ENCODE results near the gene GPR62. TPM values are rescaled to one million over a fixed set of nuclear protein-coding genes. Genes with fewer than 3 reads are reported as not detected.

The GPR62 gene
- total RNA-seq, 3 donors from 2014 or later (not counting 1 experiment from before 2014, with no cell fraction given): not detected

DNA sequence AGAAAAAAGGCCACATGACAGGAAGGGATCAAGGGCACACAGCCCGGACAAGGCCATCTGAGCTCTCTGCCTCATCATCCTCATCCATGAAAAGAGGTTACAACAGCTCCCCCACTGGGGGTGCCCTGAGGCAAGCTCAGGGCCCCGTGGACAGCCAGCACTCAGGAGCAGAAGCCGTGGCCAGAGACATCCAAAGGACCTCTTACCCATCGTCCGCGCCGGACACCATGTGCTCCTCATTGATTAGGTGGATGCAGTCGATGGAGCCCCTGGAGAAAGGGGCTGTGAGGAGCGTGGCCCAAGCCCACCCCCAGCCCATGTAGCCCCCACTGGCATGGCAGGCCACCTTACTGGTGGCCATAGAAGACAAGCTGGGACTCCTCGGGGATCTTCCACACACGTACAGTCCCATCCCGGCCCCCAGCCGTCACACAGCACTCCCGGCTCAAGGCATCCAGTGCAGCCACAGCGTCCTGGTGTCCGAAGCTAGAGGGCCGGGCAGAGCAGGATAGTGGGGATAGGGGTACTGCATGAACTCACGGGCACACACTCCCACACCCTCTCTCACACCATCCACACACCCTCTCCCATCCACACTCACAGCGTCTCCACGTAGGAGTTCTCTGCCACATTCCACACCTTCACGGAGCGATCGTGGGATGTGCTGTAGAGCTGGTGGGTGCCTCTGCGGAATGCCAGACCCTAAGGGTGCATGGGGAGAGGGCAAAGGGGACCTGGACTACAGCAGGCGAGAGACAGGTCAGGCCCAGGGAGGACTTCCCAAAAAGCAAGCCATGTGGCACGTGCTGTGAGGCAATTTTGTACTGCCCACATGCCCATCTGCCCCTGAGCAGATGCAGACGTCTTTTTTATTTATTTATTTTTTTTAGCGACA lies 19.9 kb upstream of the GPR62 start:
- no peak overlapping the region for H3K4me3 Mint-ChIP-seq
- Histone ChIP-seq H3K36me3 (ENCODE audit: control insufficient read depth, insufficient read depth, low read length) (peaks cover 58% of the 10 kb centered on the region), H3K9me3 (ENCODE audit: control insufficient read depth, insufficient read depth, low read length) (no peaks in the 10 kb centered on the region), H3K27ac (ENCODE audit: low read length) (no peak overlapping the region), H3K4me3 (ENCODE audit: low read length) (no peak overlapping the region), H3K27me3 (ENCODE audit: control insufficient read depth, insufficient read depth, low read length) (no peaks in the 10 kb centered on the region), H3K4me1 (ENCODE audit: control insufficient read depth, insufficient read depth, low read length) (no peaks in the 10 kb centered on the region)
- intact Hi-C loops (cut with micrococcal nuclease): no loop called here
- H3K4me1 Mint-ChIP-seq: peaks cover 0 to 19% of the 10 kb centered on the region in 2 donors
- no peaks in the 10 kb centered on the region for H3K27me3 Mint-ChIP-seq (ENCODE audit: low read depth in 2 of 2)
- ATAC-seq (no peak), DNase-seq (no peak)
- H3K27ac Mint-ChIP-seq: peak overlapping the region in 1 of 2 donors; percentile 35
- WGBS (ENCODE audit: insufficient coverage): 97% methylated on average over 28 of the region's 28 CpGs
- TF ChIP-seq, protein P1, sequence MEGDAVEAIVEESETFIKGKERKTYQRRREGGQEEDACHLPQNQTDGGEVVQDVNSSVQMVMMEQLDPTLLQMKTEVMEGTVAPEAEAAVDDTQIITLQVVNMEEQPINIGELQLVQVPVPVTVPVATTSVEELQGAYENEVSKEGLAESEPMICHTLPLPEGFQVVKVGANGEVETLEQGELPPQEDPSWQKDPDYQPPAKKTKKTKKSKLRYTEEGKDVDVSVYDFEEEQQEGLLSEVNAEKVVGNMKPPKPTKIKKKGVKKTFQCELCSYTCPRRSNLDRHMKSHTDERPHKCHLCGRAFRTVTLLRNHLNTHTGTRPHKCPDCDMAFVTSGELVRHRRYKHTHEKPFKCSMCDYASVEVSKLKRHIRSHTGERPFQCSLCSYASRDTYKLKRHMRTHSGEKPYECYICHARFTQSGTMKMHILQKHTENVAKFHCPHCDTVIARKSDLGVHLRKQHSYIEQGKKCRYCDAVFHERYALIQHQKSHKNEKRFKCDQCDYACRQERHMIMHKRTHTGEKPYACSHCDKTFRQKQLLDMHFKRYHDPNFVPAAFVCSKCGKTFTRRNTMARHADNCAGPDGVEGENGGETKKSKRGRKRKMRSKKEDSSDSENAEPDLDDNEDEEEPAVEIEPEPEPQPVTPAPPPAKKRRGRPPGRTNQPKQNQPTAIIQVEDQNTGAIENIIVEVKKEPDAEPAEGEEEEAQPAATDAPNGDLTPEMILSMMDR (IDR thresholded peaks at IDR 0.05): no peak
- H3K9me3 Mint-ChIP-seq: no peaks in the 10 kb centered on the region
- H3K36me3 Mint-ChIP-seq: no peaks in the 10 kb centered on the region

DNA sequence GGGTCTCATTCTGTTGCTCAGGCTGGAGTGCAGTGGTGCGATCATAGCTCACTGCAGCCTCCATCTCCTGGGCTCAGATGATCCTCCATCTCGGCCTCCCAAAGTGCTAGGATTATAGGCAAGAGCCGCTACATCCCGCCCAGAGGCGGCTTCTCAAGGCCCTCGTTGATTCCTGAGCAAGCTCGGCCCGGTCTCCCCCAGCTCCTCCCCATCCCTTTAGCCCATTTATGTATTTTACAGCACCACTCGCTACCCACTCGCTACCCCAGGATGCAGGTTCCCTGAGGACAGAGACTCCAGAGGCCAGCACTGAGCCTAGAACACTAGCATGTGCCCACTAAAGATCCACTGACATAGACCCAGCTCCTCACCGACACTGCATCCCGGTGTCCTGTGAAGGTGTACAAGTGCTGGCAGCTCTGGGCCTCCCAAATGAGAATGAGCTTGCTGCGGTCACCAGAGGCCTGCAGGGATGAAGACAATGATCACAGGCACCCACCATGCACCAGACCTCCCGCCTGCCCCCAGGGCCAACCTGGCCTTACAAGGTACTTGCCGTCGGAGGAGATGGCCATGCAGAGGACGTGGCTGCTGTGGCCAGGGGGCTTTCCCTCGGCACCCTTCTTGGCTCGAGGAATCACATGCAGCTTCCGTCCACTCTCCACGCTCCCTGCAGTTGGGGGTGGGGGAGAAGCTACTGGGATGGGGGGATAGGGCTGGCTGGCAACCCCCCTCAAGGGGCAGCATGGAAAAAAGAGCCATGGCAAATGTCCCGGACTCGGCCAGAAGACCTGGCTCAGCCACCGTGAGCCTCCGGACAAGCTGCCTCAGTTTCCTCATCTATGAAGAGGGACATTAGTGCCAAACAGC lies 19.1 kb upstream of the GPR62 start:
- peak overlapping the region in 1 of 2 donors; percentile 35 for H3K27ac Mint-ChIP-seq
- TF ChIP-seq, protein P1 (IDR thresholded peaks at IDR 0.05): no peak
- H3K9me3 Mint-ChIP-seq: no peaks in the 10 kb centered on the region
- Histone ChIP-seq H3K4me3 (ENCODE audit: low read length) (no peak overlapping the region), H3K27me3 (ENCODE audit: control insufficient read depth, insufficient read depth, low read length) (no peaks in the 10 kb centered on the region), H3K4me1 (ENCODE audit: control insufficient read depth, insufficient read depth, low read length) (peaks cover 8% of the 10 kb centered on the region), H3K36me3 (ENCODE audit: control insufficient read depth, insufficient read depth, low read length) (peaks cover 58% of the 10 kb centered on the region), H3K27ac (ENCODE audit: low read length) (no peak overlapping the region), H3K9me3 (ENCODE audit: control insufficient read depth, insufficient read depth, low read length) (no peaks in the 10 kb centered on the region)
- peaks cover 7 to 26% of the 10 kb centered on the region in 2 donors for H3K4me1 Mint-ChIP-seq
- no peak for ATAC-seq
- no peak overlapping the region for H3K4me3 Mint-ChIP-seq
- intact Hi-C loops (cut with micrococcal nuclease): no loop called here
- DNase-seq: no peak
- H3K27me3 Mint-ChIP-seq (ENCODE audit: low read depth in 2 of 2): no peaks in the 10 kb centered on the region
- H3K36me3 Mint-ChIP-seq: no peaks in the 10 kb centered on the region
- 98% methylated on average over 25 of the region's 25 CpGs for WGBS (ENCODE audit: insufficient coverage)

DNA sequence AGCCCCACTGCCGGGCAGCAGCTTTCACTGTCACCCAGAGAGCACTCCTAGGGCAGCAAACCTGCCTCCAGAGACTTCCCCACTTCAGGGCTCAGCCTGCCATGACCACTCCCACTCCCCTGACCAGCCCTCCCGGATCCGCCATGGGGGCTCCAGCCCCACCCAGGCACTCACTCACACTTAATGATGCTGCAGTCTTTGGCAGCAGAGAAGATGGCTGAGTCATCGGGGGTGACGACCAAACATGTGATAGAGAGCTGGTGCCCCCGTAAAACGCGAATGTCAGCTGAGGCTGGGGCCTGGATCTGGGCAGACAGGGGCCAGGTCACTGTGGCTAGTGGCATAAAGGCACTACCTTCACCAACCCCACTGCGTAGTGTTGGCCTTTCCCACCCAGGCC lies 18.2 kb upstream of the GPR62 start:
- Histone ChIP-seq H3K36me3 (ENCODE audit: control insufficient read depth, insufficient read depth, low read length) (peaks cover 58% of the 10 kb centered on the region), H3K4me1 (ENCODE audit: control insufficient read depth, insufficient read depth, low read length) (peaks cover 13% of the 10 kb centered on the region), H3K4me3 (ENCODE audit: low read length) (no peak overlapping the region), H3K9me3 (ENCODE audit: control insufficient read depth, insufficient read depth, low read length) (no peaks in the 10 kb centered on the region), H3K27ac (ENCODE audit: low read length) (no peak overlapping the region), H3K27me3 (ENCODE audit: control insufficient read depth, insufficient read depth, low read length) (no peaks in the 10 kb centered on the region)
- Mint-ChIP-seq H3K4me1 (peaks cover 13 to 35% of the 10 kb centered on the region in 2 donors), H3K27ac (peak overlapping the region in 1 of 2 donors; percentile 8), H3K4me3 (no peak overlapping the region), H3K36me3 (no peaks in the 10 kb centered on the region), H3K27me3 (ENCODE audit: low read depth in 2 of 2) (no peaks in the 10 kb centered on the region), H3K9me3 (no peaks in the 10 kb centered on the region)
- WGBS (ENCODE audit: insufficient coverage): 93% methylated on average over 9 of the region's 9 CpGs
- TF ChIP-seq, protein P1 (IDR thresholded peaks at IDR 0.05): no peak
- intact Hi-C loops (cut with micrococcal nuclease): no loop called here
- DNase-seq: no peak
- no peak for ATAC-seq
